Glomerular visceral epithelial cell (primary cell): ENCODE results near the gene CAPNS1.
"Not testable (repeated sequence)": the region's sequence is repeated elsewhere in the genome, so short reads cannot be mapped to it uniquely, and the experiment has no call there.

Experiments used
- DNase-seq: peaks from one replicate; pipeline ENCODE4 v3.0.0-alpha.2; 2016; ENCODE audit errors: extremely low spot score

The CAPNS1 gene

GRCh38 chr19:36114721-36115452, 25.0 kb upstream of the CAPNS1 start, which contains the start of gene POLR2I:
TSS of gene POLR2I (minus strand) at chr19:36114875. CDS start at chr19:36114856, 19 bp downstream.
- DNase-seq = peak; percentile 100

GRCh38 chr19:36115453-36116343, 24.2 kb upstream of the CAPNS1 start, which contains the start of gene TBCB:
TSS of gene TBCB (plus strand) at chr19:36115468. CDS start at chr19:36115561, 93 bp downstream.
- DNase-seq = no peak

- no peak for DNase-seq
Measured at GRCh38 chr19:36116344-36116637, 23.6 kb upstream of the CAPNS1 start.

- no peak for DNase-seq
Measured at GRCh38 chr19:36120092-36120983, 19.5 kb upstream of the CAPNS1 start.

GRCh38 chr19:36120984-36121358, 18.9 kb upstream of the CAPNS1 start:
- no peak for DNase-seq

GRCh38 chr19:36121486-36122124, 18.3 kb upstream of the CAPNS1 start:
- no peak for DNase-seq

- no peak for DNase-seq
Measured at GRCh38 chr19:36125557-36125956, 14.3 kb upstream of the CAPNS1 start.

- DNase-seq = no peak
Measured at GRCh38 chr19:36128392-36128736, 11.5 kb upstream of the CAPNS1 start.

GRCh38 chr19:36131221-36131620, 8.6 kb upstream of the CAPNS1 start:
- DNase-seq = not testable (repeated sequence)

- not testable (repeated sequence) for DNase-seq
Measured at GRCh38 chr19:36134867-36135266, 5.0 kb upstream of the CAPNS1 start.

- peak; percentile 79 for DNase-seq
Measured at GRCh38 chr19:36136964-36137686, 2.7 kb upstream of the CAPNS1 start.

GRCh38 chr19:36139120-36139472, 770 bp upstream of the CAPNS1 start:
- no peak for DNase-seq

- DNase-seq = peak; percentile 69
Measured at GRCh38 chr19:36140304-36141038, 605 bp downstream of the CAPNS1 start.

- peak; percentile 89 for DNase-seq
Measured at GRCh38 chr19:36141039-36141927, 1.4 kb downstream of the CAPNS1 start.

- no peak for DNase-seq
Measured at GRCh38 chr19:36142046-36142445, 2.2 kb downstream of the CAPNS1 start.

- no peak for DNase-seq
Measured at GRCh38 chr19:36142496-36142895, 2.6 kb downstream of the CAPNS1 start.

GRCh38 chr19:36144624-36145023, 4.8 kb downstream of the CAPNS1 start:
- DNase-seq = no peak

GRCh38 chr19:36149673-36150406, 10.0 kb downstream of the CAPNS1 start:
- DNase-seq = no peak

- no peak for DNase-seq
Measured at GRCh38 chr19:36150586-36150985, 10.7 kb downstream of the CAPNS1 start.
